Gastroesophageal sphincter (tissue), 4 donors: Measurements from ENCODE around the gene ARHGAP36. TPM values are rescaled to one million over a fixed set of nuclear protein-coding genes. Genes with fewer than 3 reads are reported as not detected.

Source experiments
- ATAC-seq: fragments of 150-250 bp; one replicate; pipeline ENCODE4 v1.9.1; 2016; ENCODE audit warnings: mild to moderate bottlenecking, moderate library complexity
- H3K27ac ChIP-seq, 4 donors: fragments of 200-600 bp; sonication (generic) in 3 of 4; 1 replicate in 3 of 4; 2 replicates in 1 of 4; pipeline ENCODE4 v1.5.1; 2016 to 2019
- H3K27me3 ChIP-seq: fragments of 200-600 bp; sonication (generic); one replicate; pipeline ENCODE4 v1.5.1; 2019
- H3K36me3 ChIP-seq, 2 donors: fragments of 200-600 bp; sonication (generic); one replicate each; pipeline ENCODE4 v1.5.1; 2019; ENCODE audit warnings: control low read depth in 1 of 2
- H3K4me1 ChIP-seq, 3 donors: fragments of 200-600 bp; sonication (generic); 1 replicate in 2 of 3; 2 replicates in 1 of 3; pipeline ENCODE4 v1.5.1; 2016 to 2019; ENCODE audit warnings: control low read depth in 2 of 3
- H3K4me3 ChIP-seq, 2 donors: fragments of 200-600 bp; sonication (generic); one replicate each; pipeline ENCODE4 v1.5.1; 2019; ENCODE audit warnings: mild to moderate bottlenecking in 1 of 2, moderate library complexity in 1 of 2
- H3K9me3 ChIP-seq, 3 donors: fragments of 200-600 bp; sonication (generic); one replicate each; pipeline ENCODE4 v1.5.1; 2017 to 2019; ENCODE audit warnings: control low read depth in 2 of 3
- EP300 ChIP-seq: sonication (generic); formaldehyde crosslinking; IDR thresholded peaks from one replicate; pipeline ENCODE4 v1.6.1; 2017; ENCODE audit warnings: antibody characterized with exemption, mild to moderate bottlenecking
- POLR2A ChIP-seq, 2 donors: fragments of 450-650 bp; IDR thresholded peaks; one replicate each; pipeline ENCODE4 v1.6.1; 2017; ENCODE audit warnings: antibody characterized with exemption in 2 of 2, mild to moderate bottlenecking in 2 of 2, moderate library complexity in 1 of 2
- POLR2AphosphoS5 ChIP-seq: sonication (generic); formaldehyde crosslinking; IDR thresholded peaks from one replicate; pipeline ENCODE4 v1.6.1; 2017; ENCODE audit warnings: antibody characterized with exemption
- WGBS, 2 donors: methylation state at CpG; one replicate each; pipeline ENCODE4 v1.1.5; 2018; ENCODE audit warnings: low coverage in 1 of 2; 5-methylcytosine and 5-hydroxymethylcytosine counted together
- total RNA-seq, 4 donors: library from RNA; depleted of rRNA; stranded (reverse); fragments of >200 nt; gene quantifications; one replicate each; pipeline ENCODE4 v1.1.0, GENCODE V29; 2016
- TF ChIP-seq, protein P1 (sequence below), 4 experiments: fragments of 200-600 bp in 2 of 4; fragments of 450-650 bp in 2 of 4; sonication (generic) in 1 of 4; IDR thresholded peaks; one replicate each; pipeline ENCODE4 v1.5.1; 2017 to 2019; ENCODE audit warnings: antibody characterized with exemption in 4 of 4, mild to moderate bottlenecking in 2 of 4, moderate library complexity in 2 of 4

ARHGAP36 gene
- total RNA-seq, 4 donors from 2014 or later: 0.10 TPM; not detected in 3

DNA sequence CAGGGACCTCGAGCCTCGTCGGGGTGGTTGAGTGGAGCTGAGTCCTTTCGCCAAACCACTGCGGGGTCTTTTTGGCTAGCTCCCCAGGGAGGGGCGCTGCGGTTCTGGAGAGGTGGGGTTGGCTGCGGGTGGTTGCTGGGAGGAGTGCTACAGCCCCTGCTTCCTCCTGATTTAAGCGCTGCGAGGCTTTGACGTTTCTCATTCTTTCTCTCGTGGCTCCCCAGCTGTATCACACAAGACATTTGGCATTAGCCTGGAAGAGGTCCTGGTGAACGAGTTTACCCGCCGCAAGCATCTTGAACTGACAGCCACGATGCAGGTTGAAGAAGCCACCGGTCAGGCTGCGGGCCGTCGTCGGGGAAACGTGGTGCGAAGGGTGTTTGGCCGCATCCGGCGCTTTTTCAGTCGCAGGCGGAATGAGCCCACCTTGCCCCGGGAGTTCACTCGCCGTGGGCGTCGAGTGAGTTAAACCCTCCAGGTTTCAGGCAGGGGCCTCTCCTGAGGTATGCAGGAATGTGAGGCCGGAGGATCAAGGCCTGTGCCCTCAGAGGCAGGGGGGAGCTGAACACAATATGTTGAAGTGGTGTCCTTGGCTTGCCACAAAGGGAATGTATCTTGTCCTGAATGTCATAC is 25.5 kb downstream of the ARHGAP36 start:
- no peak for ATAC-seq
- H3K36me3 ChIP-seq: no peaks in the 10 kb centered on the region
- H3K4me3 ChIP-seq: no peak overlapping the region
- H3K27me3 ChIP-seq: peaks cover 35% of the 10 kb centered on the region
- whole genome bisulfite sequencing, 2 donors: 20% methylated on average over 1 of the region's 34 CpGs; no CpG with 5 or more reads in 1 of the 2 donors
- H3K9me3 ChIP-seq: no peaks in the 10 kb centered on the region
- no peak overlapping the region for H3K27ac ChIP-seq
- H3K4me1 ChIP-seq: no peaks in the 10 kb centered on the region
- no peak for TF ChIP-seq EP300
- TF ChIP-seq POLR2AphosphoS5: no peak
- no peak for TF ChIP-seq POLR2A (IDR thresholded peaks at IDR 0.05)
- TF ChIP-seq, protein P1, sequence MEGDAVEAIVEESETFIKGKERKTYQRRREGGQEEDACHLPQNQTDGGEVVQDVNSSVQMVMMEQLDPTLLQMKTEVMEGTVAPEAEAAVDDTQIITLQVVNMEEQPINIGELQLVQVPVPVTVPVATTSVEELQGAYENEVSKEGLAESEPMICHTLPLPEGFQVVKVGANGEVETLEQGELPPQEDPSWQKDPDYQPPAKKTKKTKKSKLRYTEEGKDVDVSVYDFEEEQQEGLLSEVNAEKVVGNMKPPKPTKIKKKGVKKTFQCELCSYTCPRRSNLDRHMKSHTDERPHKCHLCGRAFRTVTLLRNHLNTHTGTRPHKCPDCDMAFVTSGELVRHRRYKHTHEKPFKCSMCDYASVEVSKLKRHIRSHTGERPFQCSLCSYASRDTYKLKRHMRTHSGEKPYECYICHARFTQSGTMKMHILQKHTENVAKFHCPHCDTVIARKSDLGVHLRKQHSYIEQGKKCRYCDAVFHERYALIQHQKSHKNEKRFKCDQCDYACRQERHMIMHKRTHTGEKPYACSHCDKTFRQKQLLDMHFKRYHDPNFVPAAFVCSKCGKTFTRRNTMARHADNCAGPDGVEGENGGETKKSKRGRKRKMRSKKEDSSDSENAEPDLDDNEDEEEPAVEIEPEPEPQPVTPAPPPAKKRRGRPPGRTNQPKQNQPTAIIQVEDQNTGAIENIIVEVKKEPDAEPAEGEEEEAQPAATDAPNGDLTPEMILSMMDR (IDR thresholded peaks at IDR 0.05): no peak

DNA sequence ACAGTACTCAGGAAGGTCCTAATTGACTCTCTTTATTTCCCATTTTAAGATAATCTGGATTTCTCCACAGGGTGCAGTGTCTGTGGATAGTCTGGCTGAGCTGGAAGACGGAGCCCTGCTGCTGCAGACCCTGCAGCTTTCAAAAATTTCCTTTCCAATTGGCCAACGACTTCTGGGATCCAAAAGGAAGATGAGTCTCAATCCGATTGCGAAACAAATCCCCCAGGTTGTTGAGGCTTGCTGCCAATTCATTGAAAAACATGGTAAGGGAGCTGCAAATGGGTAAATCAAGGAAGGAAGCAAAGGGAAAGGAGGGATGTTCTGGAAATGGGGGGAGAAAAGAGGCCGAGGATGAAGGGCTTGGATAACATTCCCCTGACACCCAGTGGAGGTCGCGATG is 26.0 kb downstream of the ARHGAP36 start:
- ATAC-seq: no peak
- Histone ChIP-seq H3K36me3 (no peaks in the 10 kb centered on the region), H3K4me3 (no peak overlapping the region), H3K27me3 (peaks cover 35% of the 10 kb centered on the region), H3K9me3 (no peaks in the 10 kb centered on the region), H3K4me1 (no peaks in the 10 kb centered on the region), H3K27ac (no peak overlapping the region)
- TF ChIP-seq EP300 (no peak), POLR2AphosphoS5 (no peak), POLR2A (IDR thresholded peaks at IDR 0.05) (no peak)
- TF ChIP-seq, protein P1 (IDR thresholded peaks at IDR 0.05): no peak
- 6 to 25% methylated on average over 6 to 7 of the region's 7 CpGs for WGBS, 2 donors

DNA sequence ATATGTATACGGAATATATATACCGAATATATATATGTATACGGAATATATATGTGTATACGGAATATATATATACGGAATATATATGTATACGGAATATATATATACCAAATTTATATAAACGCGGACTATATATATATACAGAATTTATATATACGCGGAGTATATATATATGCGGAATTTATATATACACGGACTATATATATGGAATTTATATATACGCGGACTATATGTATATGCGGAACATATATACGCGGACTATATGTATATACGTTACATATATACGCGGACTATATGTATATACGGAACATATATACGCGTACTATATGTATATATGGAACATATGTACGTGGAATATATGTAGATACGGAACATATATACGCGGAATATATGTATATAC is 78.6 kb downstream of the ARHGAP36 start:
- no peak overlapping the region for H3K4me3 ChIP-seq
- no peaks in the 10 kb centered on the region for H3K4me1 ChIP-seq
- 87 to 95% methylated on average over 25 to 27 of the region's 27 CpGs for WGBS, 2 donors

DNA sequence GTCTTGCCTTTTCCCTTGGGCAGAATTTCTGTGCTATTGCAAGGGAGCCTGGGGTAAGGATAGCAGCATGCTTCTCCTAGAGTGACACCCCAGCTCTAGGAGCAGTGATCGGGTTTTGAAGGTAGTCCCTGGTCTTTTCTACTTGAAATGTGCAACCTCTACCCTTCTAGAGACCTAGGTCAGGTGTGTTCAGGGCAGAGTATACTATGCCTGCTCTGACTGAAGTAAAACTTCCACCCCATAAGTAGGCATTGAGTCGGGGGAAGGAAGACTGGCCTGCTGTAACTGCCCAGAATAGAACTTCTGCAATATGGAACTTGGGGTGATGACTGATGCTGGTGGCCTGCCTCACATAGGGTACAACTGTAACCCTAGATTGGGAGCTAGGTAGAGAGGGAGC is 80.9 kb downstream of the ARHGAP36 start:
- no peak for TF ChIP-seq POLR2AphosphoS5
- no peak for TF ChIP-seq POLR2A (IDR thresholded peaks at IDR 0.05)
- TF ChIP-seq, protein P1 (IDR thresholded peaks at IDR 0.05): no peak
- no peak for TF ChIP-seq EP300
- no peak overlapping the region for H3K27ac ChIP-seq
- no peak for ATAC-seq
- no peaks in the 10 kb centered on the region for H3K9me3 ChIP-seq
- 76% methylated on average over 2 of the region's 2 CpGs; no CpG with 5 or more reads in 1 of the 2 donors for WGBS, 2 donors
- H3K27me3 ChIP-seq: no peaks in the 10 kb centered on the region
- H3K4me3 ChIP-seq: no peak overlapping the region
- H3K36me3 ChIP-seq: no peaks in the 10 kb centered on the region
- no peaks in the 10 kb centered on the region for H3K4me1 ChIP-seq

More for the DNA sequence above, 78.6 kb downstream of the ARHGAP36 start:
- no peak for ATAC-seq
- H3K9me3 ChIP-seq: no peaks in the 10 kb centered on the region
- TF ChIP-seq POLR2AphosphoS5 (no peak), EP300 (no peak), POLR2A (IDR thresholded peaks at IDR 0.05) (no peak)
- TF ChIP-seq, protein P1 (IDR thresholded peaks at IDR 0.05): no peak
- H3K27me3 ChIP-seq: no peaks in the 10 kb centered on the region
- no peaks in the 10 kb centered on the region for H3K36me3 ChIP-seq
- no peak overlapping the region for H3K27ac ChIP-seq

Other genes with a start within 250 kb of the ARHGAP36 start
- gene ENOX2, start 155.1 kb upstream of the ARHGAP36 start, total RNA-seq: 10 to 100 TPM in 3 of 4 donors, 1 to 10 TPM in 1; 9.3 to 20.7 (median 15.4) TPM
- 1 to 10 TPM; 1.1 to 2.4 (median 1.9) TPM for gene IGSF1, start 231.0 kb downstream of the ARHGAP36 start, total RNA-seq